Measurements from ENCODE around the gene CDK19.

Gene CDK19

DNA sequence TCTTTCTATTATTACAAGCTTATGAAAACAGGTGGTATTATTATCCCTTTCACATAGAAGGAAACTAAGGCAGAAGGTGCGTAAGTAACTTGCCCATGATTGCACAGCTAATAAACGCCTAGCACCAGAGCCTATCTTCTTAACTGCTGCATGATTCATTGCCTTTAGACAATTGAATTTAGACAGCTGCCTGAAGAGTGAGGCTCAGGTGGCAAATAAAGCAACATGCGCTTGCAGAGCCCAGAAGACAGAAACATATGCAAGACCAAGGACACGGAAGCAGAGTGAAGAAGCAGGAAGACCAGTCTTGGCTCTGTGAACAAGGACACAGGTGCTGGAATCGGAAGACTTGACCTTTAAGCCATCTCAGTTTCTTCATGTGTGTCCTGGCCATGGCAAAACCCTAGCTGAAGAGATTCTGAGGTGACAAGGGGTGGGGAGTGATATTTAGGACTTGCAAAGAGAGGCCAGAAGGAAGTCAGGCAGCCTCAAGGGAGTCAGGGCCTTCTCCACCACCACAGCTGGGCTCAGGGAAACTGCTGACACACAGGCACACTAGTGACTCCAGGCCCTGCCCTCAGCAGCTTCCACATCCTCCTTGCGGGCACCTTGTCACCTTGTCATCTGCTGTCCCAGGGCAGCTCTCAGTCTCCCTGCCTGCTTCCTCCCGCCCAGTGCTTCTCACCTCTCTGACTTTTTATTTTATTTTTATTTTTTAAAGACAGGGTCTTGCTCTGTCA, 247.1 kb downstream of the CDK19 start:
- DNase-seq, result no peak

- no peak for DNase-seq
Observed at GRCh38 chr6:110566346-110567125, 248.7 kb downstream of the CDK19 start.

- DNase-seq, result no peak
Observed at GRCh38 chr6:110564703-110565421, 250.4 kb downstream of the CDK19 start.

GRCh38 chr6:110563711-110564110, 251.6 kb downstream of the CDK19 start:
- no peak for DNase-seq

DNA sequence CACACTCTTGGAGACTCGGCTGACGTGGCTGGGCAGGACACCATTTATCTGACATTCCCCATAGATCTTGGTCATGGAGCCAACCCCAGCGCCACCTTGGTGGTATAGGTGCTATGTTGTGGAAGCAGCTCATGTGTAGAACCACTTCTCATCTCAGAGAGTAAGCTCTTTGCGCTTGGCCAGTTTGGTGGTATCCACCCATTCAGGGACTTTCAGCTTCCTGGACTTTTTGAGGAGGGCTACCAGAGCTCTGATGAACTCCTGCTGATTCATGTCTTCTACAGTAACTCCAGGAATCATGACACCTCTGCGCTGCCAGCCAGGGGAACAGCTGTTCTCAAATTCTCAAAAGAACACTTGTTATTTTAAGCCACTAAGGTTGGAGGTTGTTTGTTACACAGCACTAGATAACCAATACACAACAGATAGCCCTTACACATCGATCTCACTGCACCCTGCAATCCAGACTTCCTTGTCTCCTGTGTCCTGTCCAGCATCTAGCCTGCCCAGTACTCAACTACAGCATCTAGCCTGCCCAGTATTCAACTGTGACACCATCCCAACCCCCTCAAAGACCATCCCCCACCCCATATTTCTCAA, 252.9 kb downstream of the CDK19 start:
- DNase-seq, result no peak

- DNase-seq, result no peak
Observed at GRCh38 chr6:110561696-110562095, 253.6 kb downstream of the CDK19 start.

GRCh38 chr6:110561008-110561396, 254.3 kb downstream of the CDK19 start:
- DNase-seq, result no peak

- no peak for DNase-seq
Observed at GRCh38 chr6:110560239-110561007, 254.8 kb downstream of the CDK19 start.
